GM23338 (cell line): ENCODE results near the gene PCK2. TPM values are rescaled to one million over a fixed set of nuclear protein-coding genes. Genes with fewer than 3 reads are reported as not detected.

Experiments
- ATAC-seq: fragments of 200-7000 bp; cut with Tn5 transposase; 3 replicates; pipeline ENCODE4 v1.9.1; 2020
- DNase-seq: peaks from one replicate; pipeline ENCODE4 v3.0.0-alpha.2; 2015; ENCODE audit warnings: low spot score
- H2AFZ ChIP-seq: fragments of 200-600 bp; sonication (generic); 2 replicates; pipeline ENCODE4 v1.8.0; 2016; ENCODE audit warnings: antibody characterized with exemption, mild to moderate bottlenecking, moderate library complexity
- H3F3A ChIP-seq: fragments of 200-600 bp; sonication (generic); replicated peaks from 2 replicates; pipeline ENCODE4 v1.8.0; 2017; ENCODE audit warnings: antibody characterized with exemption, mixed run types, low read depth
- H3K27ac ChIP-seq: fragments of 200-600 bp; sonication (generic); 2 replicates; pipeline ENCODE4 v1.6.1; 2016; ENCODE audit warnings: low read depth
- H3K27me3 ChIP-seq: fragments of 200-600 bp; sonication (generic); 2 replicates; pipeline ENCODE4 v1.8.0; 2016; ENCODE audit warnings: mild to moderate bottlenecking, mixed run types, moderate library complexity; ENCODE audit not compliant: insufficient read depth
- H3K36me3 ChIP-seq: fragments of 200-600 bp; sonication (generic); 2 replicates; pipeline ENCODE4 v1.8.0; 2016; ENCODE audit warnings: mild to moderate bottlenecking; ENCODE audit not compliant: insufficient read depth
- H3K4me1 ChIP-seq: fragments of 200-600 bp; sonication (generic); 2 replicates; pipeline ENCODE4 v1.8.0; 2016; ENCODE audit warnings: mild to moderate bottlenecking, moderate library complexity; ENCODE audit not compliant: insufficient read depth
- H3K4me2 ChIP-seq: fragments of 200-600 bp; sonication (generic); 2 replicates; pipeline ENCODE4 v1.7.1; 2017; ENCODE audit warnings: mixed run types
- H3K4me3 ChIP-seq: fragments of 200-600 bp; sonication (generic); 2 replicates; pipeline ENCODE4 v1.6.1; 2016; ENCODE audit warnings: mixed run types
- H3K79me2 ChIP-seq: fragments of 200-600 bp; sonication (generic); replicated peaks from 2 replicates; pipeline ENCODE4 v1.8.0; 2017; ENCODE audit warnings: mild to moderate bottlenecking; ENCODE audit not compliant: insufficient read depth
- H3K9me2 ChIP-seq: fragments of 200-600 bp; sonication (generic); 2 replicates; pipeline ENCODE4 v1.8.0; 2017; ENCODE audit not compliant: insufficient read depth
- H4K20me1 ChIP-seq: fragments of 200-600 bp; sonication (generic); replicated peaks from 2 replicates; pipeline ENCODE4 v1.8.0; 2017; ENCODE audit warnings: mild to moderate bottlenecking; ENCODE audit not compliant: insufficient read depth
- H3K27ac Mint-ChIP-seq: 2 replicates; pipeline ENCODE4 v1.8.0; 2020; ENCODE audit warnings: inconsistent platforms, mild to moderate bottlenecking, moderate library complexity, mixed read lengths
- H3K27me3 Mint-ChIP-seq: 3 replicates; pipeline ENCODE4 v1.8.0; 2022; ENCODE audit warnings: low read depth, mild to moderate bottlenecking, moderate library complexity, mixed read lengths, inconsistent platforms; ENCODE audit not compliant: insufficient read depth, poor library complexity
- H3K36me3 Mint-ChIP-seq: 3 replicates; pipeline ENCODE4 v1.8.0; 2021; ENCODE audit warnings: low read depth, mild to moderate bottlenecking, inconsistent platforms, moderate library complexity, mixed read lengths
- H3K4me1 Mint-ChIP-seq: 3 replicates; pipeline ENCODE4 v1.8.0; 2020; ENCODE audit warnings: mild to moderate bottlenecking, inconsistent platforms, mixed read lengths
- H3K4me3 Mint-ChIP-seq: 3 replicates; pipeline ENCODE4 v1.8.0; 2021; ENCODE audit warnings: moderate library complexity, mild to moderate bottlenecking, inconsistent platforms, mixed read lengths
- H3K9me3 Mint-ChIP-seq: 3 replicates; pipeline ENCODE4 v1.8.0; 2020; ENCODE audit warnings: moderate library complexity, mild to moderate bottlenecking, inconsistent platforms, mixed read lengths
- CREB1 ChIP-seq: fragments of 250-450 bp; sonication (Bioruptor Pico); IDR thresholded peaks from 2 replicates; pipeline ENCODE4 v1.5.0; 2020; ENCODE audit warnings: low read depth, mild to moderate bottlenecking, moderate library complexity
- CTCF ChIP-seq, 2 experiments: fragments of 200-600 bp in 1 of 2; sonication (generic) in 1 of 2; conservative IDR thresholded peaks; 2 replicates each; pipeline versions ENCODE4 v1.5.1 to v1.6.1; 2016 to 2017; ENCODE audit warnings: antibody characterized with exemption in 2 of 2, low read depth in 2 of 2, mild to moderate bottlenecking in 2 of 2, moderate library complexity in 1 of 2
- ETS1 ChIP-seq: IDR thresholded peaks from 2 replicates; pipeline ENCODE4 v1.6.1; 2016; ENCODE audit warnings: antibody characterized with exemption
- POLR2AphosphoS5 ChIP-seq: IDR thresholded peaks from 2 replicates; pipeline ENCODE4 v1.6.1; 2016; ENCODE audit warnings: antibody characterized with exemption, low read depth
- REST ChIP-seq: IDR thresholded peaks from one replicate; pipeline ENCODE4 v1.6.1; 2018; ENCODE audit warnings: antibody characterized with exemption; ENCODE audit not compliant: unreplicated experiment
- ZNF331 ChIP-seq: fragments of 250-450 bp; sonication (Bioruptor Pico); IDR thresholded peaks from 2 replicates; pipeline ENCODE4 v1.5.0; 2020; ENCODE audit warnings: low read depth, mild to moderate bottlenecking, moderate library complexity
- polyA plus RNA-seq: library from polyadenylated mRNA; unstranded; fragments of >200 nt; fragmentation: Nextera tagmentation; extraction: Ambion mirVana; gene quantifications from 2 replicates; pipeline ENCODE4 v1.2.1, GENCODE V29; 2016
- total RNA-seq: library from RNA; depleted of rRNA; stranded (reverse); fragments of >200 nt; shearing (Covaris generic); gene quantifications from 2 replicates; pipeline ENCODE4 v1.2.3, GENCODE V29; 2014

PCK2 gene
- total and polyA plus RNA-seq, 2 experiments from 2014 or later, result 53.5 to 103 TPM

- Histone ChIP-seq H3F3A (peaks cover 39% of the 10 kb centered on the region), H3K27ac (no peak overlapping the region), H2AFZ (no peak overlapping the region), H3K4me3 (peak overlapping the region; percentile 99), H3K36me3 (peaks cover 18% of the 10 kb centered on the region; the same call in 1 of the 2 replicates), H3K4me2 (peak overlapping the region; percentile 95), H3K79me2 (peaks cover 20% of the 10 kb centered on the region), H4K20me1 (peaks cover 9% of the 10 kb centered on the region), H3K4me1 (peaks cover 25% of the 10 kb centered on the region), H3K27me3 (no peaks in the 10 kb centered on the region), H3K9me2 (no peaks in the 10 kb centered on the region)
- Mint-ChIP-seq H3K4me3 (peak overlapping the region; percentile 99), H3K36me3 (peaks cover 49% of the 10 kb centered on the region), H3K9me3 (no peaks in the 10 kb centered on the region), H3K4me1 (peaks cover 38% of the 10 kb centered on the region), H3K27ac (peak overlapping the region; percentile 67; the same call in 1 of the 2 replicates), H3K27me3 (peaks cover 25% of the 10 kb centered on the region)
- ATAC-seq (no peak), DNase-seq (peak; percentile 38)
- no peak for TF ChIP-seq REST
Observed at GRCh38 chr14:24139272-24139934, 45.3 kb downstream of the PCK2 start.

GRCh38 chr14:24141097-24141880 is 47.2 kb downstream of the PCK2 start, which contains the start of gene EMC9:
EMC9 (minus strand) TSS chr14:24141591; CDS start chr14:24141304, 287 bp downstream.
- peaks cover 20% of the 10 kb centered on the region; the same call in 1 of the 2 replicates for H3K36me3 ChIP-seq
- peaks cover 44% of the 10 kb centered on the region for H3K4me1 Mint-ChIP-seq
- peak within 1 kb of the TSS; percentile 95 for H3K4me2 ChIP-seq
- H3K27me3 ChIP-seq, result no peaks in the 10 kb centered on the region
- peaks cover 24% of the 10 kb centered on the region for H3K4me1 ChIP-seq
- H3K36me3 Mint-ChIP-seq, result peaks cover 56% of the 10 kb centered on the region
- H2AFZ ChIP-seq, result peak within 1 kb of the TSS; percentile 67
- peaks cover 31% of the 10 kb centered on the region for H3F3A ChIP-seq
- peaks cover 35% of the 10 kb centered on the region for H3K79me2 ChIP-seq
- H4K20me1 ChIP-seq, result peaks cover 9% of the 10 kb centered on the region
- H3K4me3 ChIP-seq, result peak within 1 kb of the TSS; percentile 99
- peaks cover 25% of the 10 kb centered on the region for H3K27me3 Mint-ChIP-seq
- H3K27ac ChIP-seq, result peak within 1 kb of the TSS; percentile 68
- DNase-seq (peak; percentile 100), ATAC-seq (peak; percentile 86)
- peak within 1 kb of the TSS; percentile 99 for H3K4me3 Mint-ChIP-seq
- no peak for TF ChIP-seq ETS1
- no peak for TF ChIP-seq ZNF331 (CRISPR knock-in tag)
- peak; percentile 0 to 9; a peak in 1 of 4 replicates for TF ChIP-seq CTCF (conservative IDR thresholded peaks at IDR 0.05; ENCODE audit: low read depth in 2 of 2)
- TF ChIP-seq POLR2AphosphoS5, result peak; percentile 98
- peak; percentile 61 for TF ChIP-seq CREB1
- H3K9me3 Mint-ChIP-seq, result no peaks in the 10 kb centered on the region
- H3K9me2 ChIP-seq, result no peaks in the 10 kb centered on the region
- H3K27ac Mint-ChIP-seq, result peak within 1 kb of the TSS; percentile 98
